HUDEP-2 (cell line): ENCODE data around the gene TMEM198.
A peak's percentile ranks its signal among the peaks of the same experiment; 100 is the strongest.

Experiments
- DNase-seq, 76 experiments: peaks; one replicate each; lab custom pipeline; 2025; ENCODE audit not compliant: unreplicated experiment in 76 of 76; lab: John Stamatoyannopoulos, UW

The TMEM198 gene

DNA sequence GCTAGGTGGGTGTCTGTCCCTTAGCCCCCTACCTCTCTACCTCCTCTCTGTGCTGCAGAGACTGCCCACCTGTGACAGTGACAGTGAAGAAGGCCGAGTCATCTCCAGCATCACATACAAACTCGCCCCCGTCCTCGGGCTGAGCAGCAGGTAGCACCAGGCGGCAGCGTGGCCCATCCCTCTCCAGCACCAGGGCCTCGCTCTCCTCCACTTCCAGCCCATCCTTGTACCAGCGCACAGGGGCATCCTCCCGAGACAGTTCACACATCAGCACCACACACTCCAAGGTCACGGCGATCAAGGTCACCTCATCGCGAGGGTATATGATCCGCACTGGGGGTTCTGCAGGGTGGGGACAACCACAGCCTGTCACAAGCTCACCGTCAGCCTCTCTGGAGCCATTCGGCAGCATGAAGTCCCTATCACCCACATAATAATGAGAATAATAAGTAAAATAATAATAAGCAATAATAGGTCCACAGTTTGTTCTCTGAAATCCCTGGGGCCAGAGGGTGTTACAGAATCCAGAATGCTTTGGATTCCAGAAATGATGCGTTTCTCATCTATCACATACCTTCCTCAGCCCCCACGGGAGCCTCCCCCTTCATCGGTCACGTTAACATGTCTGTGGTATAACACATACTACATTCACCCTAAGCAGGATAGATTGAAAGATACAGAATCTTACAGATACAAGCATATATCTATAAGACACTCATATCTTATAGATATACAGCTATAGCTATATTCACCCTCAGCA lies 15.5 kb downstream of the TMEM198 start:
- DNase-seq, result no peak

DNA sequence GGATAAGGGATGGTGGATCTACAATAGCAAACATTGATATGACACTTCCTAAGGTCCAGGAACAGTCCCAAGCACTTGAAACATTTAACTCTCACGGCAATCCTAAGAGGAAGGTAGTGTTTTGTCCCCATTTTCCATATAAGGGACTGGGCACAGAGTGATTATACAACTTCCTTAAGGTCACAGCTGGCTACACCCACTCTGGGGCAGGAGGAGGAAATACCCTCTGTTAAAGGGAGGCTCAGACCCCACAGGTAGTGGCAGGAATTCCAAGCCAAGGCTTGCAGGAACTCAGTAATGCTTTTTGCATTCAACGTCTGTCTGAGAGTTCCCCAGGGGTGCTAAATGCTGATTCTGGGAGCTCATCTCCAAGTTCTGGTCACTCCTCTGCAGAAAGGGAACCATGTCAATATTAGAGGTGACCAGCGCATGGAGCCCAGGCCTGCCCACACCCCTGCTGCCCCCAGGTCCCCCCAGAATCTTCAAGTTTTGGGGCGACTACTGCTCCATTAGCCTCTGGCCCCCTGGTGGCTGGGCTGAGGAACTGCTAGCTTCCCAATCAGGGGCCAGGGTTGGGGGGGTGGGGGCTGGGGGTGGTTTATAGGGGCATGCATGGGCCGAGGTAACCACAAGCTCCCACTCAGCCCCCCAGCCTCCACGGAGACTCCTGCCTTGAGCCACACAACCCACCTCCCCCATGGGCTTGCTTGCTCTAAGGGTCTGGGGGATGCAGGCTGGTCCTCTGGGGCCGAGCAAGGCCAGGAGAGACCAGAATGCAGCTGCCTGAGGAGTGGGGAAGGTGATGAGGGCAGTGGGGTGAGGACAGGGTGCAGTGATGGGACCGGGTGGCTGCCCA lies 16.4 kb downstream of the TMEM198 start:
- no peak for DNase-seq

DNA sequence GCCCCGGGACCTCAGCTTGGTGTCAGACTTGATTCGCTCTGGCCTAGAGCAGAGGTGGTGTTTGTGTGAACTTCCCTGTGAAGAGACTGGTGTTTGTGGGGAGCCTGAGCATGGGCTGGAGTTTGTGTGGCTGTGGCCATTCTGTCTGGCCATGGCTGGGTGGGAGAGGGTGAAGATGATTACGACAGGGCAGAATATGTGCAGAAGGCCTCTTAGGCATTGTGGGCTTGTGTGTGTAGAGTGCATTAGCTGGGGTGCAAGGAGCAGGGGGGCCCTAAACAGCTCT lies 17.0 kb downstream of the TMEM198 start:
- no peak for DNase-seq

DNA sequence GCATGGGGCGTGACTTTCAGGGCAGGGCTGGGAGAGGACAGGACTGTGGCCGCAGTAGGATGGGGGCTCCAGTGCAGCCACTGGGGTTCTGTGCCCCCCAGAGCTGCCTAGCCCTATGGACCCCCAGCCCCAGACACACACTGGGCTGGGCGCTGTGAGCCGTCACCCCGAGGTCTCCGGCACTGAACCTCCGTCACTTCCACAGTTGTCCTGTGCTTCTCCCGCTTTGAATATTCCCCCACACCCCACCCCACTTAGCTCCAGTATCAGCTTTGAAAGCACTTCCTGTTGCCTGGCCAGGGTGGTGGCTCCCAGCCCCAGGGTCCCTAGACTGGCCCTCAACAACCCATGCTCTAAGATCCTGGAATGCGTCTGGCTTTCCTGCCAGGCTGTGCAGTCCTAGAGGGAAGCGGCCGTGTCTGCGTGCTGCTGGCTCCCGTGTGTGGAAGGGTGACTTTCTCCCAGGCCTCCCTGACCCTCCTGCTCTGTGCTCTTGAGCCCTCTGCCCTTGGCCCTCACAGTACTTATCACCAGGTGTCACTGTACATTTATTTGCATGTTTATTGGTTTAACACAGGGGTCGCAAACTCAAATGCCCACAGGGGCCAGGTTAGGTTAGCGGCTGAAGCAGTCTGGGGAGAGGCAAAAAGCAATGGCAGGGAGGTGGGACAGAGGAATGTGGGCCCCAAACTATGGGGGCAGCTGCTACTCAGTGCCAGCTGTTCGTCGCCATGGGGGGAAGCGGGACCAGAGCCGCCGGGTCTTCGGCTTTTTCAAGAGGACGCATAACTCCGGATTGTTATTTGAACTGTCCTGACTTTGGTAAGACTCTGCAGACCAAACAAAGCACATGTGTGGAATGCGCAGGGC lies 17.6 kb downstream of the TMEM198 start:
- no peak for DNase-seq

DNA sequence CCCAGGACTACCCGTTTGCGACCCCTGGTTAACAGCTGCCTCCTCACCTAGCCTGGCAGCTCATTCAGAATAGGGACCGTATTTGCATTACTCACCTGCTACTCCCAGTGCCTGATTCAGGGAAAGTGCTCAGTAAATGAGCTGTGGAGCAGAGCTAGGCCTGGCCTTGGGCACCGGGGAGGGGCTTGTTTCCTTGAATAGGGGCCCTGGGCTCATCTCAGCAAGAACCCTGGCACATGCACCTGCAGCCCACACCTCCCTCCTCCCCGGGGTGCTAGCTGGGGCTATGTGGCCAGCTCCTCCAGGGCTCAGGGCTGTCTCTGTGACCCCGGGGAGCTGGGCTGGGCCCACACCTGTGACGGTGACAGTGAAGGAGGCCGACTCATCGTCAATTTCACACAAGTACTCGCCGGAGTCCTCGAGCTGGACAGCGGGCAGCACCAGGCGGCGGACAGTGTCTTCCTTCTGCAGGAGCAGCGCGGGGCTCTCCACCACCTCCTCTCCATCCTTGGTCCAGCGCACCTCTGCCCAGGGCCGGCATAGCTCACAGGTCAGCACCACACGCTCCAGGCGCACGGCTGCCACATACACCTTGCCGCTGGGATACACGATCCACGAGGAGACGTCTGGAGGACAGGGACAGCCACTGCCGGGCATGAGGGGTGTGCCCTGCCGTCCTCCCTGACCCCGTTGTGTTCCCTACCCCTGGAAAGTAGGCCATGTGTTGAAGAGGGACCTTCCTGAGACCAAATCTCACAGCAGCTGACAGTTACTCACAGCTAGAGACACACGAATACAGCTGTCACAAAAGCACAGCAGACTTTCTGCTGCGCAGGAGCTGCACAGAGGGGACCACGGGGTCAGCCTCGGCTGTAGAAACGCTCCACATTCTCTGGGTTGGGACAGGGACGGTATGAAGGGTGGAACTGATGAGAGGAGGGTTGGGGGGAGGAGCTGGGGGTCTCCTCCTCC lies 18.5 kb downstream of the TMEM198 start:
- no peak for DNase-seq

DNA sequence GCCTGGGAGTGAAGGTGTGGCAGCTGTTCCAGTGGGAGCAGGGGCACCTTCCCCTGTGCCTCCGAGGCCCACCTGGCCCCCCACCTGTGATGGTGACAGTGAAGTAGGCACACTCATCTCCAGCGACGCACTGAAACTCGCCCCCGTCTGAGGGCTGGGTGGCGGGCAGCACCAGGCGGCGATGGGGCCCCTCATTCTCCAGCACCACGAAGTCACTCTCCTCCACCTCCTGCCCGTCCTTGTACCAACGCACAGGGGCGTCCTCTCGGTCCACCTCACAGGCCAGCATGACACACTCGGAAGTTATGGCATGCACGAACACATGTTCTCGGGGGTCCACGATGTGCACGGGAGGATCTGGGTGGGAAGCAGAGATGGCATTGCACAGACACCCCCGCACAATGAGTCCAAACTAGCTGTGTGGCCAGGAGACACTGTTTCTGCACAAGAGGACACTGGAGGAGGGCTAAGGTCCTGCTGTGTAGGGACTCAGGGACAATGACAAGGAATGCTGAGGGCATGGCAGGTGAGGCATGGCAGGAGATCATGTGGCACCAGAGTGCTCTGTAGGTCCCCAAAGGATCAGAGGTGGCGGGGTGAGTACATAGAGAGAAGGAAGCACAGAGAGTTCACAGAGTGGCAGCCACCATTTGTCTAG lies 19.6 kb downstream of the TMEM198 start:
- DNase-seq, result no peak

DNA sequence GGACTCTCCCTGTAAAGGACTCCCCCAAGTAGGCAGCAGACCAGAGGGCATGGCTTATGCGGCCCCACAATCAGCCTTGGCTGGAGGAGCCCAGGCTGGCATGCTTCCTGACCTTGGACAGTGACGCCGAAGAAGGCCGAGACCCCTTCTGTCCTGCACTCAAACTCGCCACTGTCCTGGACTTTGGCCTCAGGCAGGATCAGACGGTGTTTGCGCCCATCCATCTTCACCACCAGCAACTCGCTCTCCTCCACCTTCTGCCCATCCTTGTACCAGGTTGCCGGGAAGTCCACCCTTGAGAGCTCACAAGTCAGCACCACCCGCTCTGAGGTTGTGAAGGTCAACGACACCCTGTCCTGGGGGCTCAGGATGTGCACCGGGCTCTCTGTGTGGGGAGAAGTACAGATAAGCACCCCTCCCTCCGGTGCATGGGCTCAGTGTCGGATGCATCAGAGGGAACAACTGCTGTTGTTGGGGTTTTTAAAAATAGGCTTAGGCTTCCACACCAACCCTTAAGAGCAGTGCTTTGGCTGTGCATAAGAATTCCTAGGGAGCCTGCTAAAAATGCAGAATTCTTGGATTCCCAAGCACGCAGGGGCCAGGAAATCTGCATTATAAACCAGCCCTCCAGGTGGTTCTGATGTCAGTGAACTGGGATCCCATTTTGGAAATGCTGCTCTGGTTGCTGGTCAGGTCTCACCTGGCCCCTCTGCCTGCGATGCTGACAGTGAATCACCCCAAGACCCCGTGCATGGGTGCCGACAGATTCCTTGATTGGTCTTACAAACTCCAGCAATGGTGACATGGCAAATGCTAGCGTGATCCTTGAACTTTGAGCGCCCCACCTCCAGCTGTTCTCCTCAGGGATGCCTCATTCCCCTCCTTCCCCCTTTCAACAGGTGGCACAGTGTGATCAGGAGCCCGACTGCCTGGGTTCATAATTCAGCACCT lies 21.6 kb downstream of the TMEM198 start:
- DNase-seq, result no peak

DNA sequence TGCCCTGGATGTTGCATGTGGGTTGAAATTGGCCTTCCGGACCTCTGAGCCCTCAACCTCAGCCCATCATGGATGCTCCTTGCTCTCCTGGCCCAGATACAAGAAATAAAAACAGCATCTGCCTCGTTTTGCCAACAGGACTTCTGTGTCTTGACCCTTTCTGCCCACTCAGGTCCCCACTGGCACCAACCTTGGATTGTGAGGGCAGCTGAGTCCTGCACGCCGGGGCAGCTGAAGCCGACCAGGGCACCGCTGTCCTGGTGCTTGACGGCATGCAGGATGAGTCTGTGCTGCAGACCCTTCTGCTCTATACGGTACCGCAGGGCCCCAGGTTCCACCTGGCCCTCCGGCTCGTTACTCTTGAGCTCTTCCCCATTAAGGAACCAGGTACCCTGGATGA lies 22.8 kb downstream of the TMEM198 start:
- DNase-seq, result no peak

DNA sequence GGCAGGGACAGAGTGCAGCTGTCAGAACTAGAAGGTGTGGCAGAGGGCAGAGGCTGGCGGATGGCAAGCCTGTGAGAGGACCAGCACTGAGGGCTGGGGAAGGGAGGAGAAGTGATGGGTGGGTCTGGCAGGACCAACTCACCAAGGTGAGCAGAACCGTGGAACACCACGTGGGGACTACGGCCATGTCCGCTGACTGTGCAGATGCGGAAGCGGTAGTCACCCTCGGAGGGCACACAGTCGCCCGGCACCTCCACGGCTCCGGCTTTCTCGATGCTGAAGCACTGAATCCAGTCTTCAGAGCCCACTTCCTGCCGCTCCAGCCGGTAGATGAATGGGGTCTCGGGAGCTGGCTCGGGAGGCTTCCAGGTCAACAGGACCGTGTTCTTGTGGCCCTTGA lies 23.3 kb downstream of the TMEM198 start:
- DNase-seq, result no peak

DNA sequence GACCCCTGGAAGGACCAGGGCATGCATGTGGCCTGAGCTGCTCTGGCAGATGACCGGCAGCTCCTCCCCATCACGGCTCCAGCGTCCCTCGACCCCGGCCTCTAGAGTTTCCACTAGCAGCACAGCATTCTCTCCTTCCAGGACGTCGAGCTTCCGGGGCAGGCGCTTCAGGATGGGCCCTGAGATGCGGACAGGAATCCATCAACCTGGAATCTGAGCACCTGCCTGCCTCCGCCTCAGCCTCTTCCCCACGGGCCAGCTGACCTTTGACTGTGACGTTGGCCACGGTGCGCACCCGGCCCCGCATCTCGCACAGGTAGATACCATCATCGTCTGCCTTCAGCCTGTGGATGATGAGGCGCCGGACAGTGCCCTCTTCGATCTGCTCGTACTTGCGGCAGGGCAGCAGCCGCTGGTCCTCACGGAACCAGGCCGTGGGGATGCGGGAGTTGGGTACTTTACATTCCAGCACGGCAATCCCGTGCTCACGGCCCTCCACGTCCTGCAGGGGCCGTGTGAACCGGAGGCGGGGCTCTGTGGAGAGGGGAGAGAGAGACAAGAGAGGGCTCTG lies 24.0 kb downstream of the TMEM198 start:
- DNase-seq, result no peak

DNA sequence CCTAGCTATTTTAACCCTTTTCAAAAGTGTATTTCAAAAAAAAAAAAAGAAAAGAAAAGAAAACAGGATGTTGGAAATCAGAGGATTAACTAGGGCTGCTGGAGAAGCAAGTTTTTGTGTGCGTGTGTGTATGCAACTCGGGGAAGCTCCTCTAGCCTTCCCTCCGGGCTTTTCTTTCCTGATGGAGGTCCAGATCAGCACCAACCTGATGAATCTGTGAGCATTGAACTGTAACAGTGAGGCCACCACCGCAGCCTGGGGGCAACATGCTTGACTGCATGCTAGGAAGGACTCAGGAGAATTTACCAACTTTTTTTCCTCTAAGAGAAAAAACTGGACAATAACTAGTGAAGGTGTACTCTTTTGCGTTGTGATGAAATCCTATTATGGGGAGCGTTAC lies 25.2 kb downstream of the TMEM198 start:
- no peak for DNase-seq

DNA sequence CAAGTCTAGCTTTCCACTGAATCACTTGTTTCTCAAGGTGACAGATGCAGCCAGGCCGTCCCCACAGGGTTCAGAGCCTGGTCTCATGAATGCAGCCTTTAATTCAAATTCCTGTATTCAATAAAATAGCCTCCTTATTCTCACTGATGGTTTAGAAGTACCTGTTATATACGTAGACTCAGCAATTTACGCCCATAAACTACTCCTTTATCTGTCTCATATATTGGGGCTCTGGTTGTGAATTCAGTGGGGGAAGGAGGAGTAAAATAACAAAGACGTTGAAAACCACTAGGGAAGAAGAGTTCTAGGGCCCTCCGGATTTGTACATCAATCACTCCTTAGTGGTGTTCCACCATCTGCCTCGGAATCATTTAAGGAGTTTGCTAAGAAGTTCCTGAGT lies 25.8 kb downstream of the TMEM198 start:
- no peak for DNase-seq

DNA sequence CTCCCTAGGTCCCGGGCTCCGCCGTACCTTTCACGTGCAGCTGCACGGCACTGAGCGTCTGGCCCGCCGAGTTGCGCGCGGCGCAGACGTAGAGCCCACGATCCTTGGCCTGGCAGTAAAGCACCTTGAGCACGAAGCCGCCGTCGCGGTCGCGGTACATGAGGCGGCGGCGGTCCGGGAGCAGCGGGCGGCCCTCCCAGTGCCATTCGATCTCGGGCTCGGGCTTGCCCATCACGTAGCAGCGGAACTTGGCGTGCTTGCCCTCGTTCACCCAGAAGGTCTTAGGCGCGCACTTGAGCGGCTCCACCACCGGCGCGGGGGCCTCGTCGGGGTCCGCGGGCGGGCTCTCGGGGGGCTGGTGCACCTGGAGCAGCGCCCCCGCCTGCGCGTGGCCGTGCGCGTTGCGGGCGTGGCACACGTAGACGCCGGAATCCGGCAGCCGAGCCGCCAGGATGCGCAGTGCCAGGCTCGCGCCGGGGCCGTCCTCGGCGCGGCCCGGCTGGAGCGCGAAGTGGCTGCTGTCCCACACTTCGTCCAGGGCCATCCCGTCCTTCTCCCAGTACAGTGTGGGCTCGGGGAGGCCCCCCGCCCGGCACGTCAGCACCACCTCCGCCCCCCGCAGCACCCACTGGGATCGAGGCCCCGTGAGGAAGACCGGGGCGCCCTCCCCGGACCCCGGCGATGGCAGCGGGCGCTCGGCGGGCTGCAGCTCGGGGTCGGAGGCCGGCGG lies 26.5 kb downstream of the TMEM198 start:
- DNase-seq, result no peak

DNA sequence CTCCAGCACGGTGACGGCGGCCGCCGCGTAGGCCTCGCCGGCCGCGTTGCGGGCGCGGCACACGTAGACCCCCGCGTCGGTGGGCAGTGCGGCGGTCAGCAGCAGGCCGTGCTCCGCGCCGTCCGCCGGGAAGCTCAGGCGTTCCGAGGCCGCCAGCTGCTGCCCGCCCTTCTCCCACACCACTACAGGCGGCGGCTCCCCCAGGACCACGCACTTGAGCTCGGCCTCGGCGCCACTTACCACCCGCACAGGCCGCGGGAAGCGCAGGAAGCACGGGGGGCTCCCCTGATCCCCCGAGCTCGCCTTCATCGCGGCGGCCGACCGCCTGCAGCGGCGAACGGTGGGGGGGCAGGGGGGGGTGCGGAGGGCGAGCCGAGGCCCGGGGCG lies 27.1 kb downstream of the TMEM198 start:
- no peak for DNase-seq

DNA sequence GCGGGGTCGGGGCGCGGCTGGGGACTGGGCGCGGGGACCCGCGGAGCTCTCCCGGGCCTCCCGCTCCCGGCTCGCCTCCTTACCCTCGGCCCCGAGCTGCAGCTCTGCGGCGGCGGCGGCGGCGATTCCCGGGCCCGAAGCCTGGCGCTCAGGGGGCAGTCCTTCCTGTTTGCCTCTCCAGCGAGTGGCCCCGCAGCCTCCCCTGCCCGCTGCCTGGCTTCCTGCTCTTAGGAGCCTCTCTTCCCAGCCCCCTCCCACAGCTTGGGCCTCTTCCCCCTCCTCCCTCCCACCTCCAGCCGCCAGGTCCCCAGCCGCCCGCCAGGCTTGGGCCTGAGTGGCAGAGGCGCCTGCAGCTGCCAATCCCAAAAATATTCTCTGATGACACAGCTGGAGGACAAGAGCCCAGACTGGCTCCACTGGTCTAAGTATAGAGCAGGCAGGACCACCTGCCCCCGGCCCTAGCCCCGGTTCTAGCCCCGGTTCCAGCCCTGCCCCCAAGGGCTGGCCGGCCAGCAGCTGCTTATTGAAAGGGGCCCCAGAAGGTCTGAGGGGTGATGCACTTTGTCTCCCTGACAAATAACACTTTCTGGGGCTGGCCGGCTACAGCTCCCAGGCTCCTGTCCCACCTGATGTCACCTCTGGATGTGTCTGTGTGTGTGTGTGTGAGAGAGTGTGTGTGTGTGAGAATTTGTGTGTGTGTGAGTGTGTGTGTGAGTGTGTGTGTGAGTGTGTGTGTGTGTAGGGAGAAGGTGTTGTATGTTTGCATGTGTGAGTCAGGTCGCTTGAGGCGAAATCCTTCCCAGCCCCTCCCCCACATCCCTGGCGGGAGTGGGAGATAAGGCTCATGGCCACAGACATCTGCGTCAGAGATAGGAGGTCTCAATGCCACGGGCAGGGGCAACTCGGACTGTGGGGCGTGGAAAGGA lies 27.7 kb downstream of the TMEM198 start, which contains the start of gene OBSL1:
TSS of gene OBSL1 (minus strand) at position 229 of the 926 bp plus-strand sequence. CDS start 307 bp downstream, outside the sequence.
- peak in 32 of 76 experiments; percentile 1 to 41 (median 18) for DNase-seq

DNA sequence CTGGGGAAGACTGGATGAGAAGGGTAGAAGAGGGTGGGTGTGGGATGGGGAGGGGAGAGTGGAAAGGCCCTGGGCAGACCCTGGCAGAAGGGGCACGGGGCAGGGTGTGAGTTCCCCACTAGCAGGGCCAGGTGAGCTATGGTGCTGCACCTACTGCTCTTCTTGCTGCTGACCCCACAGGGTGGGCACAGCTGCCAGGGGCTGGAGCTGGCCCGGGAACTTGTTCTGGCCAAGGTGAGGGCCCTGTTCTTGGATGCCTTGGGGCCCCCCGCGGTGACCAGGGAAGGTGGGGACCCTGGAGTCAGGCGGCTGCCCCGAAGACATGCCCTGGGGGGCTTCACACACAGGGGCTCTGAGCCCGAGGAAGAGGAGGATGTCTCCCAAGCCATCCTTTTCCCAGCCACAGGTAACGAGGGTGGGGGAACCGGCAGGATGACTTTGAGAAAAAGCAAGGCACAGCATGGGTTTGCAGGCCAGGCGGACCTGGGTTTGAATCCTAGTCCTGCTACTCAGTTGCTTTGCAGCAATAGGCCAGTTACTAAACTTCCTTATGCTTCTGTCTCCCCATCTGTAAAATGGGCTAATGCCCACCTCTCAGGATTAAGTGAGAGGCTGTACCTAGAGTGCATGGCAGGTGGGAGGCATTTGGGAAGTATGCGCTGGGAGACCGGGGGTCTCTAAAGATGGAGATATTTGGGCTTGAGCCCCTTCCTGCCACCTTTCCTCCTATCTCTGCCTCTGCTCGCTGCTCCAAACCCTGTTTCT lies 28.6 kb downstream of the TMEM198 start, which contains the start of gene INHA:
TSS of gene INHA (plus strand) at position 74 of the 765 bp plus-strand sequence. CDS start at position 139, 65 bp downstream.
- DNase-seq, result no peak
